Neural cell (in vitro differentiated cells): Measurements from ENCODE around the gene GNAL. TPM values are rescaled to one million over a fixed set of nuclear protein-coding genes. Genes with fewer than 3 reads are reported as not detected.

Experiments used
- H2AFZ ChIP-seq: fragments of 200-600, 300-800 bp; sonication (generic), shearing (Covaris generic); 2 replicates; pipeline ENCODE4 v1.6.0; 2014; ENCODE audit warnings: low read depth, mild to moderate bottlenecking, antibody characterized with exemption, low read length, moderate library complexity
- H3F3A ChIP-seq: fragments of 200-600 bp; shearing (Covaris generic); 2 replicates; pipeline ENCODE4 v1.6.1; 2016; ENCODE audit warnings: mild to moderate bottlenecking, moderate library complexity, mixed read lengths, antibody characterized with exemption, low read length; ENCODE audit not compliant: insufficient read depth, poor library complexity, severe bottlenecking
- H3K27ac ChIP-seq: fragments of 200-600, 300-800 bp; sonication (generic), shearing (Covaris generic); 2 replicates; pipeline ENCODE4 v1.5.1; 2014; ENCODE audit warnings: mild to moderate bottlenecking, low read length, moderate library complexity
- H3K27me3 ChIP-seq: fragments of 300-800, 200-600 bp; sonication (generic), shearing (Covaris generic); 2 replicates; pipeline ENCODE4 v1.6.0; 2014; ENCODE audit warnings: mild to moderate bottlenecking, low read depth, low read length, moderate library complexity; ENCODE audit not compliant: insufficient read depth
- H3K36me3 ChIP-seq: fragments of 300-800, 200-600 bp; sonication (generic), shearing (Covaris generic); 2 replicates; pipeline ENCODE4 v1.5.1; 2014; ENCODE audit warnings: mild to moderate bottlenecking, antibody characterized with exemption, low read length, moderate library complexity; ENCODE audit not compliant: insufficient read depth
- H3K4me2 ChIP-seq: fragments of 300-800, 200-600 bp; sonication (generic), shearing (Covaris generic); 2 replicates; pipeline ENCODE4 v1.6.0; 2014; ENCODE audit warnings: mild to moderate bottlenecking, low read length
- H3K4me3 ChIP-seq: fragments of 300-800, 200-600 bp; sonication (generic), shearing (Covaris generic); 2 replicates; pipeline ENCODE4 v1.5.1; 2014; ENCODE audit warnings: mild to moderate bottlenecking, low read length, moderate library complexity
- H3K79me2 ChIP-seq: fragments of 200-600 bp; shearing (Covaris generic); replicated peaks from 2 replicates; pipeline ENCODE4 v1.6.0; 2014; ENCODE audit warnings: mild to moderate bottlenecking, low read length, moderate library complexity; ENCODE audit not compliant: insufficient read depth
- H3K9ac ChIP-seq: fragments of 300-800, 200-600 bp; sonication (generic), shearing (Covaris generic); 2 replicates; pipeline ENCODE4 v1.6.1; 2016; ENCODE audit warnings: mild to moderate bottlenecking, low read length, mixed read lengths
- H3K9me2 ChIP-seq: fragments of 200-600 bp; shearing (Covaris generic); 2 replicates; pipeline ENCODE4 v1.6.1; 2016; ENCODE audit warnings: mild to moderate bottlenecking, low read length, mixed read lengths; ENCODE audit not compliant: insufficient read depth
- H3K9me3 ChIP-seq: fragments of 200-600, 300-800 bp; sonication (generic), shearing (Covaris generic); 2 replicates; pipeline ENCODE4 v1.6.1; 2016; ENCODE audit warnings: mild to moderate bottlenecking, mixed run types, low read length, moderate library complexity, mixed read lengths
- H4K20me1 ChIP-seq: fragments of 200-600 bp; shearing (Covaris generic); 2 replicates; pipeline ENCODE4 v1.6.1; 2016; ENCODE audit warnings: mild to moderate bottlenecking, mixed run types; ENCODE audit not compliant: insufficient read depth
- EP300 ChIP-seq: fragments of 450-650 bp; conservative IDR thresholded peaks from 2 replicates; pipeline ENCODE4 v1.6.1; 2014; ENCODE audit warnings: antibody characterized with exemption, mild to moderate bottlenecking, moderate library complexity; ENCODE audit not compliant: poor library complexity, severe bottlenecking
- EZH2 ChIP-seq: fragments of 200-600, 300-800 bp; shearing (Covaris generic), sonication (generic); IDR thresholded peaks from 2 replicates; pipeline ENCODE4 v1.6.1; 2014; ENCODE audit warnings: antibody characterized with exemption, low read length, borderline replicate concordance, mild to moderate bottlenecking; ENCODE audit not compliant: insufficient read depth, poor library complexity, severe bottlenecking
- MXI1 ChIP-seq: fragments of 450-650 bp; conservative IDR thresholded peaks from 2 replicates; pipeline ENCODE4 v1.6.1; 2014; ENCODE audit warnings: antibody characterized with exemption, mild to moderate bottlenecking; ENCODE audit not compliant: poor library complexity, severe bottlenecking
- POLR2AphosphoS5 ChIP-seq: IDR thresholded peaks from 2 replicates; pipeline ENCODE4 v1.6.1; 2012
- RAD21 ChIP-seq: fragments of 450-650 bp; conservative IDR thresholded peaks from 2 replicates; pipeline ENCODE4 v1.6.1; 2014; ENCODE audit warnings: antibody characterized with exemption, mild to moderate bottlenecking, moderate library complexity
- SMC3 ChIP-seq: fragments of 450-650 bp; conservative IDR thresholded peaks from 2 replicates; pipeline ENCODE4 v1.6.1; 2014; ENCODE audit warnings: antibody characterized with exemption, mild to moderate bottlenecking, moderate library complexity; ENCODE audit not compliant: poor library complexity
- TAF1 ChIP-seq: IDR thresholded peaks from 2 replicates; pipeline ENCODE4 v1.6.1; 2012; ENCODE audit warnings: low read depth
- polyA plus RNA-seq: library from polyadenylated mRNA; depleted of rRNA; stranded (reverse); fragments of >200 nt; gene quantifications from 2 replicates; pipeline ENCODE4 v1.2.3, GENCODE V29; 2014
- TF ChIP-seq, protein P1 (sequence below): fragments of 450-650 bp; IDR thresholded peaks from 2 replicates; pipeline ENCODE4 v1.5.1; 2014; ENCODE audit warnings: antibody characterized with exemption, mild to moderate bottlenecking, moderate library complexity; ENCODE audit not compliant: poor library complexity, severe bottlenecking
- TF ChIP-seq, protein P2 (sequence below): IDR thresholded peaks from 2 replicates; pipeline ENCODE4 v1.6.1; 2012; ENCODE audit warnings: borderline replicate concordance

GNAL gene
- polyA plus RNA-seq, 1 donor from 2014 or later: 16.7 TPM

- no peak overlapping the region for H2AFZ ChIP-seq
- H4K20me1 ChIP-seq: no peaks in the 10 kb centered on the region
- H3K79me2 ChIP-seq: no peaks in the 10 kb centered on the region
- no peaks in the 10 kb centered on the region for H3F3A ChIP-seq
- no peaks in the 10 kb centered on the region for H3K36me3 ChIP-seq
- no peaks in the 10 kb centered on the region for H3K9me2 ChIP-seq
- no peak overlapping the region for H3K4me2 ChIP-seq
- H3K9me3 ChIP-seq: no peaks in the 10 kb centered on the region
- no peak overlapping the region for H3K4me3 ChIP-seq
- no peaks in the 10 kb centered on the region for H3K27me3 ChIP-seq
- TF ChIP-seq, protein P1, sequence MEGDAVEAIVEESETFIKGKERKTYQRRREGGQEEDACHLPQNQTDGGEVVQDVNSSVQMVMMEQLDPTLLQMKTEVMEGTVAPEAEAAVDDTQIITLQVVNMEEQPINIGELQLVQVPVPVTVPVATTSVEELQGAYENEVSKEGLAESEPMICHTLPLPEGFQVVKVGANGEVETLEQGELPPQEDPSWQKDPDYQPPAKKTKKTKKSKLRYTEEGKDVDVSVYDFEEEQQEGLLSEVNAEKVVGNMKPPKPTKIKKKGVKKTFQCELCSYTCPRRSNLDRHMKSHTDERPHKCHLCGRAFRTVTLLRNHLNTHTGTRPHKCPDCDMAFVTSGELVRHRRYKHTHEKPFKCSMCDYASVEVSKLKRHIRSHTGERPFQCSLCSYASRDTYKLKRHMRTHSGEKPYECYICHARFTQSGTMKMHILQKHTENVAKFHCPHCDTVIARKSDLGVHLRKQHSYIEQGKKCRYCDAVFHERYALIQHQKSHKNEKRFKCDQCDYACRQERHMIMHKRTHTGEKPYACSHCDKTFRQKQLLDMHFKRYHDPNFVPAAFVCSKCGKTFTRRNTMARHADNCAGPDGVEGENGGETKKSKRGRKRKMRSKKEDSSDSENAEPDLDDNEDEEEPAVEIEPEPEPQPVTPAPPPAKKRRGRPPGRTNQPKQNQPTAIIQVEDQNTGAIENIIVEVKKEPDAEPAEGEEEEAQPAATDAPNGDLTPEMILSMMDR: no peak
- no peak overlapping the region for H3K27ac ChIP-seq
- H3K9ac ChIP-seq: no peak overlapping the region
Measured at GRCh38 chr18:11902522-11903292, 213.6 kb downstream of the GNAL start.

DNA sequence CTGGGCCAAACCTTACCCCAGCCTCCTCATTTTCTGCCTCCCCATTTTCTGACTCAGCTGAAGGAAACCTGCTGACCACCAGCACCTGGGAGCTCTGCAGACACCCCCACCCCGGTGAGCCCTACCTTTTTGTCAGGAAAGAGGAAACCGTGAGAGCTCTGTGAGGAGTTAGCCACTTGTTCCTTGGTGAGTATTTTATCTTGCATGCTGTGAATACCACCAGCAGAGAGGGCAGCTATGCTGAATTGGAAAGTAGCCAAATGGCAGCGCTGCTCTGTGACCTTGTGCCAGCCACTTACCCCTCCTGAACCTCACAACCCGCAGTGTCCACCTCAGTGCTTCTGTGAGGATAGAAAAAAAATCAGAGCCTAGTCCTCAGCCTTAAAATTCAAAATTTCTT lies 216.5 kb downstream of the GNAL start:
- H3K4me3 ChIP-seq: no peak overlapping the region

More for the DNA sequence above, 216.5 kb downstream of the GNAL start:
- H3K9ac ChIP-seq: no peak overlapping the region
- H3K9me3 ChIP-seq: no peaks in the 10 kb centered on the region
- no peak for TF ChIP-seq MXI1
- TF ChIP-seq TAF1: no peak
- no peak for TF ChIP-seq EZH2
- no peak for TF ChIP-seq EP300
- TF ChIP-seq, protein P1: no peak
- TF ChIP-seq RAD21: no peak
- no peak for TF ChIP-seq POLR2AphosphoS5
- TF ChIP-seq, protein P2, sequence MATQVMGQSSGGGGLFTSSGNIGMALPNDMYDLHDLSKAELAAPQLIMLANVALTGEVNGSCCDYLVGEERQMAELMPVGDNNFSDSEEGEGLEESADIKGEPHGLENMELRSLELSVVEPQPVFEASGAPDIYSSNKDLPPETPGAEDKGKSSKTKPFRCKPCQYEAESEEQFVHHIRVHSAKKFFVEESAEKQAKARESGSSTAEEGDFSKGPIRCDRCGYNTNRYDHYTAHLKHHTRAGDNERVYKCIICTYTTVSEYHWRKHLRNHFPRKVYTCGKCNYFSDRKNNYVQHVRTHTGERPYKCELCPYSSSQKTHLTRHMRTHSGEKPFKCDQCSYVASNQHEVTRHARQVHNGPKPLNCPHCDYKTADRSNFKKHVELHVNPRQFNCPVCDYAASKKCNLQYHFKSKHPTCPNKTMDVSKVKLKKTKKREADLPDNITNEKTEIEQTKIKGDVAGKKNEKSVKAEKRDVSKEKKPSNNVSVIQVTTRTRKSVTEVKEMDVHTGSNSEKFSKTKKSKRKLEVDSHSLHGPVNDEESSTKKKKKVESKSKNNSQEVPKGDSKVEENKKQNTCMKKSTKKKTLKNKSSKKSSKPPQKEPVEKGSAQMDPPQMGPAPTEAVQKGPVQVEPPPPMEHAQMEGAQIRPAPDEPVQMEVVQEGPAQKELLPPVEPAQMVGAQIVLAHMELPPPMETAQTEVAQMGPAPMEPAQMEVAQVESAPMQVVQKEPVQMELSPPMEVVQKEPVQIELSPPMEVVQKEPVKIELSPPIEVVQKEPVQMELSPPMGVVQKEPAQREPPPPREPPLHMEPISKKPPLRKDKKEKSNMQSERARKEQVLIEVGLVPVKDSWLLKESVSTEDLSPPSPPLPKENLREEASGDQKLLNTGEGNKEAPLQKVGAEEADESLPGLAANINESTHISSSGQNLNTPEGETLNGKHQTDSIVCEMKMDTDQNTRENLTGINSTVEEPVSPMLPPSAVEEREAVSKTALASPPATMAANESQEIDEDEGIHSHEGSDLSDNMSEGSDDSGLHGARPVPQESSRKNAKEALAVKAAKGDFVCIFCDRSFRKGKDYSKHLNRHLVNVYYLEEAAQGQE: no peak
- TF ChIP-seq SMC3: no peak
- no peaks in the 10 kb centered on the region for H3F3A ChIP-seq
- H3K79me2 ChIP-seq: no peaks in the 10 kb centered on the region
- no peaks in the 10 kb centered on the region for H3K27me3 ChIP-seq
- H3K9me2 ChIP-seq: no peaks in the 10 kb centered on the region
- no peak overlapping the region for H2AFZ ChIP-seq
- no peaks in the 10 kb centered on the region for H3K36me3 ChIP-seq
- H3K27ac ChIP-seq: no peak overlapping the region
- no peaks in the 10 kb centered on the region for H4K20me1 ChIP-seq
- no peak overlapping the region for H3K4me2 ChIP-seq
